ENCODE data around the gene SLC18B1.

SLC18B1 gene

GRCh38 chr6:132819405-132820161, 21.1 kb upstream of the SLC18B1 start:
- TF ChIP-seq CTCF (IDR thresholded peaks at IDR 0.05; ENCODE audit: borderline replicate concordance, insufficient read depth, low read depth, low read length), result no peak
- H3K4me3 ChIP-seq (ENCODE audit: low read depth, low read length), result no peak overlapping the region

- no peak overlapping the region for H3K4me3 ChIP-seq (ENCODE audit: low read depth, low read length)
- TF ChIP-seq CTCF (IDR thresholded peaks at IDR 0.05; ENCODE audit: borderline replicate concordance, insufficient read depth, low read depth, low read length), result no peak
Measured at GRCh38 chr6:132818404-132819359, 20.2 kb upstream of the SLC18B1 start.

- no peak overlapping the region for H3K4me3 ChIP-seq (ENCODE audit: low read depth, low read length)
- TF ChIP-seq CTCF (IDR thresholded peaks at IDR 0.05; ENCODE audit: borderline replicate concordance, insufficient read depth, low read depth, low read length), result no peak
Measured at GRCh38 chr6:132817554-132818403, 19.3 kb upstream of the SLC18B1 start.

- no peak for TF ChIP-seq CTCF (IDR thresholded peaks at IDR 0.05; ENCODE audit: borderline replicate concordance, insufficient read depth, low read depth, low read length)
- H3K4me3 ChIP-seq (ENCODE audit: low read depth, low read length), result no peak overlapping the region
Measured at GRCh38 chr6:132816660-132817059, 18.2 kb upstream of the SLC18B1 start.

GRCh38 chr6:132814716-132815570, 16.5 kb upstream of the SLC18B1 start:
- no peak for TF ChIP-seq CTCF (IDR thresholded peaks at IDR 0.05; ENCODE audit: borderline replicate concordance, insufficient read depth, low read depth, low read length)
- H3K4me3 ChIP-seq (ENCODE audit: low read depth, low read length), result peak overlapping the region; percentile 59

Measured in GM12875 (cell line).